WTC11 (cell line): ENCODE data around the gene KLRD1. TPM values are rescaled to one million over a fixed set of nuclear protein-coding genes. Genes with fewer than 3 reads are reported as not detected.

Experiments used
- ATAC-seq: fragments of 200-7000 bp; cut with Tn5 transposase; 2 replicates; pipeline ENCODE4 v1.10.0; 2021; ENCODE audit warnings: mild to moderate bottlenecking, moderate library complexity
- CTCF ChIA-PET: fragments of 300-600 bp; sonication (Branson Sonifier 250); formaldehyde crosslinking; loops from one replicate; lab custom pipeline; 2021; ENCODE audit warnings: antibody characterized with exemption; lab: Charles Lee
- POLR2A ChIA-PET: fragments of 350-600 bp; sonication (Branson Sonifier 250); formaldehyde crosslinking; loops from one replicate; lab custom pipeline; 2021; ENCODE audit warnings: antibody characterized with exemption; lab: Charles Lee
- DNase-seq: peaks from one replicate; pipeline ENCODE4 v3.0.0; 2021; ENCODE audit warnings: low spot score
- H3K27ac Mint-ChIP-seq: 2 replicates; pipeline ENCODE4 v1.8.0; 2021; ENCODE audit warnings: mixed read lengths
- H3K27me3 Mint-ChIP-seq: 2 replicates; pipeline ENCODE4 v1.8.0; 2021; ENCODE audit warnings: low read depth, mild to moderate bottlenecking, moderate library complexity, mixed read lengths
- H3K36me3 Mint-ChIP-seq: 2 replicates; pipeline ENCODE4 v1.8.0; 2021; ENCODE audit warnings: mixed read lengths
- H3K4me1 Mint-ChIP-seq: 2 replicates; pipeline ENCODE4 v1.8.0; 2022; ENCODE audit warnings: mixed read lengths
- H3K4me3 Mint-ChIP-seq: 2 replicates; pipeline ENCODE4 v1.8.0; 2021; ENCODE audit warnings: mild to moderate bottlenecking, moderate library complexity, mixed read lengths
- H3K9me3 Mint-ChIP-seq: 2 replicates; pipeline ENCODE4 v1.8.0; 2021; ENCODE audit warnings: mixed read lengths
- ATF1 ChIP-seq: sonication (generic); formaldehyde crosslinking; IDR thresholded peaks from 2 replicates; pipeline ENCODE4 v1.8.1; 2023; ENCODE audit warnings: mild to moderate bottlenecking, moderate library complexity, missing genetic modification reagents
- E2F4 ChIP-seq: sonication (generic); formaldehyde crosslinking; IDR thresholded peaks from 2 replicates; pipeline ENCODE4 v1.8.1; 2022; ENCODE audit warnings: low read depth, mild to moderate bottlenecking, moderate library complexity, missing genetic modification reagents, borderline replicate concordance
- IRF1 ChIP-seq: sonication (generic); formaldehyde crosslinking; IDR thresholded peaks from 2 replicates; pipeline ENCODE4 v1.8.0; 2023; ENCODE audit warnings: missing genetic modification reagents
- IRF2 ChIP-seq: sonication (generic); formaldehyde crosslinking; IDR thresholded peaks from 2 replicates; pipeline ENCODE4 v1.8.0; 2022; ENCODE audit warnings: low read depth, missing genetic modification reagents, borderline replicate concordance
- MAX ChIP-seq: sonication (generic); formaldehyde crosslinking; IDR thresholded peaks from 2 replicates; pipeline ENCODE4 v1.8.0; 2022; ENCODE audit warnings: mild to moderate bottlenecking, missing genetic modification reagents
- NFE2L1 ChIP-seq: sonication (generic); formaldehyde crosslinking; IDR thresholded peaks from 2 replicates; pipeline ENCODE4 v1.8.1; 2023; ENCODE audit warnings: missing genetic modification reagents
- NFYB ChIP-seq: sonication (generic); formaldehyde crosslinking; conservative IDR thresholded peaks from 2 replicates; pipeline ENCODE4 v1.8.0; 2022; ENCODE audit warnings: low read depth, missing genetic modification reagents
- OVOL2 ChIP-seq: fragments of 250-450 bp; sonication (Bioruptor Pico); IDR thresholded peaks from 2 replicates; pipeline ENCODE4 v1.9.0; 2021; ENCODE audit warnings: mild to moderate bottlenecking, borderline replicate concordance
- RORB ChIP-seq: fragments of 250-450 bp; sonication (Bioruptor Pico); IDR thresholded peaks from 2 replicates; pipeline ENCODE4 v1.9.0; 2021; ENCODE audit warnings: mild to moderate bottlenecking
- SOX15 ChIP-seq: fragments of 250-450 bp; sonication (Bioruptor Pico); IDR thresholded peaks from 2 replicates; pipeline ENCODE4 v1.9.0; 2021; ENCODE audit warnings: mild to moderate bottlenecking
- SP1 ChIP-seq: sonication (generic); formaldehyde crosslinking; conservative IDR thresholded peaks from 2 replicates; pipeline ENCODE4 v1.8.1; 2022; ENCODE audit warnings: missing genetic modification reagents
- STAT6 ChIP-seq: sonication (generic); formaldehyde crosslinking; conservative IDR thresholded peaks from 2 replicates; pipeline ENCODE4 v1.8.1; 2023; ENCODE audit warnings: mild to moderate bottlenecking, low read depth, missing genetic modification reagents, moderate library complexity
- TCF7 ChIP-seq: sonication (generic); formaldehyde crosslinking; IDR thresholded peaks from 2 replicates; pipeline ENCODE4 v1.8.0; 2022; ENCODE audit warnings: mild to moderate bottlenecking, low read depth, missing genetic modification reagents, moderate library complexity
- TEAD4 ChIP-seq: sonication (generic); formaldehyde crosslinking; IDR thresholded peaks from 2 replicates; pipeline ENCODE4 v1.8.0; 2022; ENCODE audit warnings: mild to moderate bottlenecking, missing genetic modification reagents
- USF2 ChIP-seq: sonication (generic); formaldehyde crosslinking; IDR thresholded peaks from 2 replicates; pipeline ENCODE4 v1.8.1; 2023; ENCODE audit warnings: mild to moderate bottlenecking, missing genetic modification reagents, moderate library complexity
- ZNF317 ChIP-seq: sonication (generic); formaldehyde crosslinking; IDR thresholded peaks from 2 replicates; pipeline ENCODE4 v1.8.1; 2023; ENCODE audit warnings: low read depth, mild to moderate bottlenecking, moderate library complexity, missing genetic modification reagents, borderline replicate concordance
- total RNA-seq: library from RNA; stranded (reverse); gene quantifications from 3 replicates; pipeline ENCODE4 v1.2.3, GENCODE V29; 2021

Gene KLRD1
- total RNA-seq, 1 experiment from 2014 or later: 0.55 TPM

GRCh38 chr12:10363914-10364814 lies 56.5 kb downstream of the KLRD1 start:
- Mint-ChIP-seq H3K27ac (no peak overlapping the region), H3K4me1 (peaks cover 36% of the 10 kb centered on the region), H3K4me3 (no peak overlapping the region), H3K27me3 (no peaks in the 10 kb centered on the region), H3K36me3 (peaks cover 5% of the 10 kb centered on the region), H3K9me3 (peaks cover 12% of the 10 kb centered on the region)
- CTCF ChIA-PET: interaction anchor here (0.6 to 1.6 kb wide), 3 partner anchors 25 to 194 kb away, joined by 3 to 5 read pairs (median 4); no protein-coding TSS in a partner anchor
- ATAC-seq (peak; percentile 25), DNase-seq (no peak)
- TF ChIP-seq USF2 (CRISPR knock-in tag): no peak
- 0 out of 2 replicates have a peak, but pooled peaks have one; percentile 36 for TF ChIP-seq NFE2L1
- no peak for TF ChIP-seq NFYB (CRISPR knock-in tag)
- no peak for TF ChIP-seq SOX15 (CRISPR knock-in tag)
- TF ChIP-seq MAX (CRISPR knock-in tag): 0 out of 2 replicates have a peak, but pooled peaks have one; percentile 25
- TF ChIP-seq TEAD4 (CRISPR knock-in tag): no peak
- TF ChIP-seq SP1 (CRISPR knock-in tag): 0 out of 2 replicates have a peak, but pooled peaks have one; percentile 33
- POLR2A ChIA-PET: interaction anchor here (0.6 kb wide), 1 partner anchor 244 kb away, joined by 8 read pairs; no protein-coding TSS in a partner anchor

GRCh38 chr12:10364815-10365622 lies 57.3 kb downstream of the KLRD1 start:
- H3K27me3 Mint-ChIP-seq: no peaks in the 10 kb centered on the region
- no peak overlapping the region for H3K27ac Mint-ChIP-seq
- ATAC-seq (peak; percentile 42), DNase-seq (no peak)
- H3K4me1 Mint-ChIP-seq: peaks cover 35% of the 10 kb centered on the region
- peaks cover 5% of the 10 kb centered on the region for H3K36me3 Mint-ChIP-seq
- CTCF ChIA-PET: interaction anchor here (0.6 to 1.6 kb wide), 4 partner anchors 26 to 193 kb away, joined by 3 to 5 read pairs (median 4); no protein-coding TSS in a partner anchor
- no peak overlapping the region for H3K4me3 Mint-ChIP-seq
- POLR2A ChIA-PET: interaction anchor here (0.6 kb wide), 1 partner anchor 244 kb away, joined by 8 read pairs; no protein-coding TSS in a partner anchor
- peaks cover 12% of the 10 kb centered on the region for H3K9me3 Mint-ChIP-seq
- TF ChIP-seq OVOL2 (no peak), ZNF317 (CRISPR knock-in tag) (no peak), RORB (no peak), SP1 (CRISPR knock-in tag) (no peak), E2F4 (no peak), TCF7 (CRISPR knock-in tag) (no peak), IRF2 (CRISPR knock-in tag) (peak; percentile 95), IRF1 (CRISPR knock-in tag) (peak; percentile 93), ATF1 (no peak), STAT6 (CRISPR knock-in tag) (no peak)
